SK-N-SH treated with all-trans-retinoic acid at 6 μM for 48 hours (cell line): Measurements from ENCODE around the gene SOX5.

ENCODE experiments used
- BACH2 ChIP-seq: fragments of 250-450 bp; sonication (Bioruptor Pico); IDR thresholded peaks from 2 replicates; pipeline ENCODE4 v1.9.0; 2021; ENCODE audit warnings: mild to moderate bottlenecking, borderline replicate concordance
- ESRRG ChIP-seq: fragments of 250-450 bp; sonication (Bioruptor Pico); IDR thresholded peaks from 2 replicates; pipeline ENCODE4 v1.6.1; 2021; ENCODE audit warnings: mild to moderate bottlenecking
- PPARA ChIP-seq: fragments of 250-450 bp; sonication (Bioruptor Pico); IDR thresholded peaks from 2 replicates; pipeline ENCODE4 v1.5.0; 2020; ENCODE audit warnings: mild to moderate bottlenecking, borderline replicate concordance
- RARB ChIP-seq: fragments of 250-450 bp; sonication (Bioruptor Pico); IDR thresholded peaks from 2 replicates; pipeline ENCODE4 v1.8.0; 2021; ENCODE audit warnings: mild to moderate bottlenecking, moderate library complexity
- TCF4 ChIP-seq: fragments of 250-450 bp; sonication (Bioruptor Pico); IDR thresholded peaks from 2 replicates; pipeline ENCODE4 v1.8.0; 2021; ENCODE audit warnings: mild to moderate bottlenecking, moderate library complexity, borderline replicate concordance
- ZFP30 ChIP-seq: fragments of 450-650 bp; formaldehyde crosslinking; IDR thresholded peaks from 2 replicates; pipeline ENCODE4 v1.5.0; 2022; ENCODE audit warnings: mild to moderate bottlenecking, moderate library complexity
- ZNF565 ChIP-seq: fragments of 450-650 bp; formaldehyde crosslinking; conservative IDR thresholded peaks from 2 replicates; pipeline ENCODE4 v1.5.0; 2020; ENCODE audit warnings: low read depth, mild to moderate bottlenecking, moderate library complexity
- TF ChIP-seq, protein P1 (sequence below): fragments of 250-450 bp; sonication (Bioruptor Pico); IDR thresholded peaks from 2 replicates; pipeline ENCODE4 v1.5.1; 2020; ENCODE audit warnings: low read depth, mild to moderate bottlenecking, moderate library complexity
- TF ChIP-seq, protein P2 (sequence below): fragments of 250-450 bp; sonication (Bioruptor Pico); IDR thresholded peaks from 2 replicates; pipeline ENCODE4 v1.5.1; 2021; ENCODE audit warnings: mild to moderate bottlenecking, moderate library complexity
- TF ChIP-seq, protein P3 (sequence below): fragments of 250-450 bp; sonication (Bioruptor Pico); IDR thresholded peaks from 2 replicates; pipeline ENCODE4 v1.8.0; 2020; ENCODE audit warnings: mild to moderate bottlenecking, moderate library complexity, borderline replicate concordance
- TF ChIP-seq, protein P4 (sequence below): fragments of 250-450 bp; sonication (Bioruptor Pico); IDR thresholded peaks from 2 replicates; pipeline ENCODE4 v1.5.0; 2020; ENCODE audit warnings: mild to moderate bottlenecking, moderate library complexity

DNA sequence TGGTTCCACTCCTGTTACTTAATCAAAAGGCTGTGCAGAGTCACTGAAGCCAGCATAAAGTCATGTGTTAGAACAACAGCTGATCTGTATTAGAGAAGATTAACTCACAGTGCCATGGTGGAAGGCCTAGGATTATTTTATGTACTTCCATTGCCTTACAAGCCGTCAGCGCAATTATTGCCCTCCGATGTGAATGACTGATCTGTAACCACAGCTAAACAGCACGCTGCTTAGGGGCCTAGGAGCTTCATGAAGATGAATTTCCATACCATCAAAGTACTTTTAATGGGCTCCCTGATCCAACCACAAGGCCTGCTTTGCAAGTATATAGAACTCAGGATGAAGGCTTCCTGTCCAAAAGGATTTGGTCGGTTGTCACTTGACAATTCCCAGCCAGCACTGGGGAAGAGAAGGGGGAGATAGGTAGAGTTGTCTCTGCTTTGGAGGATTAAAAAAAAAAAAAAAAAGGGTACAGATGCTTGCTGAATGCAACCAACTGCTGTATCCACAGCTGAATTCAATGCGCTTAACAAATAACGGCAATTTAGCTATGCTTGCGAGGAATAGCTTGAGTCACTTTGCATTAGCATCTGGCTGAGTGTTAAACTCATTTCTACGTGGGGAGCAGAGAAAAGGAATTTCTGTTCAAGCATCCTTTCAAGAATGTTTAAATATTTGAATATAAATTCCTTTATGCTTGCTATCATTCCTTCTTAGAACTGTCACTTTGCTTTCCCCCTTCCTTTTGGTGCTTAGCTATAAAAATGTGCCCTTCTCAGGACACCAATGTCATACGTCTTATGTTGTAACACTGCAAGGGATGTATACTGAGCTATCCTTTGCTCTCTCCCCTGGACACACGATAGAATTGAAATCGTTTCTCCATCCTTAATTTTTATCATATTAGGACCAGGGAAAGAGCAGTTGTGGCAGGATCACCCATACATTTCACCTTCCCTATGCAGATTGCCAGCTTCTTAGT is 387.8 kb downstream of the SOX5 start:
- TF ChIP-seq RARB (no peak), ZNF565 (CRISPR knock-in tag) (no peak), PPARA (CRISPR knock-in tag) (no peak), ZFP30 (CRISPR knock-in tag) (no peak), ESRRG (no peak), TCF4 (CRISPR knock-in tag) (no peak), BACH2 (CRISPR knock-in tag) (no peak)
- TF ChIP-seq, protein P1, sequence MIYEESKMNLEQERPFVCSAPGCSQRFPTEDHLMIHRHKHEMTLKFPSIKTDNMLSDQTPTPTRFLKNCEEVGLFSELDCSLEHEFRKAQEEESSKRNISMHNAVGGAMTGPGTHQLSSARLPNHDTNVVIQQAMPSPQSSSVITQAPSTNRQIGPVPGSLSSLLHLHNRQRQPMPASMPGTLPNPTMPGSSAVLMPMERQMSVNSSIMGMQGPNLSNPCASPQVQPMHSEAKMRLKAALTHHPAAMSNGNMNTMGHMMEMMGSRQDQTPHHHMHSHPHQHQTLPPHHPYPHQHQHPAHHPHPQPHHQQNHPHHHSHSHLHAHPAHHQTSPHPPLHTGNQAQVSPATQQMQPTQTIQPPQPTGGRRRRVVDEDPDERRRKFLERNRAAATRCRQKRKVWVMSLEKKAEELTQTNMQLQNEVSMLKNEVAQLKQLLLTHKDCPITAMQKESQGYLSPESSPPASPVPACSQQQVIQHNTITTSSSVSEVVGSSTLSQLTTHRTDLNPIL (CRISPR knock-in tag), result no peak
- TF ChIP-seq, protein P2, sequence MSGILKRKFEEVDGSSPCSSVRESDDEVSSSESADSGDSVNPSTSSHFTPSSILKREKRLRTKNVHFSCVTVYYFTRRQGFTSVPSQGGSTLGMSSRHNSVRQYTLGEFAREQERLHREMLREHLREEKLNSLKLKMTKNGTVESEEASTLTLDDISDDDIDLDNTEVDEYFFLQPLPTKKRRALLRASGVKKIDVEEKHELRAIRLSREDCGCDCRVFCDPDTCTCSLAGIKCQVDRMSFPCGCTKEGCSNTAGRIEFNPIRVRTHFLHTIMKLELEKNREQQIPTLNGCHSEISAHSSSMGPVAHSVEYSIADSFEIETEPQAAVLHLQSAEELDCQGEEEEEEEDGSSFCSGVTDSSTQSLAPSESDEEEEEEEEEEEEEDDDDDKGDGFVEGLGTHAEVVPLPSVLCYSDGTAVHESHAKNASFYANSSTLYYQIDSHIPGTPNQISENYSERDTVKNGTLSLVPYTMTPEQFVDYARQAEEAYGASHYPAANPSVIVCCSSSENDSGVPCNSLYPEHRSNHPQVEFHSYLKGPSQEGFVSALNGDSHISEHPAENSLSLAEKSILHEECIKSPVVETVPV (CRISPR knock-in tag), result no peak
- TF ChIP-seq, protein P3, sequence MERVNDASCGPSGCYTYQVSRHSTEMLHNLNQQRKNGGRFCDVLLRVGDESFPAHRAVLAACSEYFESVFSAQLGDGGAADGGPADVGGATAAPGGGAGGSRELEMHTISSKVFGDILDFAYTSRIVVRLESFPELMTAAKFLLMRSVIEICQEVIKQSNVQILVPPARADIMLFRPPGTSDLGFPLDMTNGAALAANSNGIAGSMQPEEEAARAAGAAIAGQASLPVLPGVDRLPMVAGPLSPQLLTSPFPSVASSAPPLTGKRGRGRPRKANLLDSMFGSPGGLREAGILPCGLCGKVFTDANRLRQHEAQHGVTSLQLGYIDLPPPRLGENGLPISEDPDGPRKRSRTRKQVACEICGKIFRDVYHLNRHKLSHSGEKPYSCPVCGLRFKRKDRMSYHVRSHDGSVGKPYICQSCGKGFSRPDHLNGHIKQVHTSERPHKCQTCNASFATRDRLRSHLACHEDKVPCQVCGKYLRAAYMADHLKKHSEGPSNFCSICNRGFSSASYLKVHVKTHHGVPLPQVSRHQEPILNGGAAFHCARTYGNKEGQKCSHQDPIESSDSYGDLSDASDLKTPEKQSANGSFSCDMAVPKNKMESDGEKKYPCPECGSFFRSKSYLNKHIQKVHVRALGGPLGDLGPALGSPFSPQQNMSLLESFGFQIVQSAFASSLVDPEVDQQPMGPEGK (CRISPR knock-in tag), result no peak
- TF ChIP-seq, protein P4, sequence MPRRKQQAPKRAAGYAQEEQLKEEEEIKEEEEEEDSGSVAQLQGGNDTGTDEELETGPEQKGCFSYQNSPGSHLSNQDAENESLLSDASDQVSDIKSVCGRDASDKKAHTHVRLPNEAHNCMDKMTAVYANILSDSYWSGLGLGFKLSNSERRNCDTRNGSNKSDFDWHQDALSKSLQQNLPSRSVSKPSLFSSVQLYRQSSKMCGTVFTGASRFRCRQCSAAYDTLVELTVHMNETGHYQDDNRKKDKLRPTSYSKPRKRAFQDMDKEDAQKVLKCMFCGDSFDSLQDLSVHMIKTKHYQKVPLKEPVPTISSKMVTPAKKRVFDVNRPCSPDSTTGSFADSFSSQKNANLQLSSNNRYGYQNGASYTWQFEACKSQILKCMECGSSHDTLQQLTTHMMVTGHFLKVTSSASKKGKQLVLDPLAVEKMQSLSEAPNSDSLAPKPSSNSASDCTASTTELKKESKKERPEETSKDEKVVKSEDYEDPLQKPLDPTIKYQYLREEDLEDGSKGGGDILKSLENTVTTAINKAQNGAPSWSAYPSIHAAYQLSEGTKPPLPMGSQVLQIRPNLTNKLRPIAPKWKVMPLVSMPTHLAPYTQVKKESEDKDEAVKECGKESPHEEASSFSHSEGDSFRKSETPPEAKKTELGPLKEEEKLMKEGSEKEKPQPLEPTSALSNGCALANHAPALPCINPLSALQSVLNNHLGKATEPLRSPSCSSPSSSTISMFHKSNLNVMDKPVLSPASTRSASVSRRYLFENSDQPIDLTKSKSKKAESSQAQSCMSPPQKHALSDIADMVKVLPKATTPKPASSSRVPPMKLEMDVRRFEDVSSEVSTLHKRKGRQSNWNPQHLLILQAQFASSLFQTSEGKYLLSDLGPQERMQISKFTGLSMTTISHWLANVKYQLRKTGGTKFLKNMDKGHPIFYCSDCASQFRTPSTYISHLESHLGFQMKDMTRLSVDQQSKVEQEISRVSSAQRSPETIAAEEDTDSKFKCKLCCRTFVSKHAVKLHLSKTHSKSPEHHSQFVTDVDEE, result no peak
